Nephron (organoid): ENCODE data around the gene ZIC2.
"Not testable (repeated sequence)": the region's sequence is repeated elsewhere in the genome, so short reads cannot be mapped to it uniquely, and the experiment has no call there.

Source experiments
- H3K27ac Mint-ChIP-seq, 3 experiments: 2 replicates each; pipeline ENCODE4 v1.8.0; 2020; ENCODE audit warnings: mixed read lengths in 3 of 3, mild to moderate bottlenecking in 2 of 3, moderate library complexity in 1 of 3
- H3K27me3 Mint-ChIP-seq: 2 replicates; pipeline ENCODE4 v1.8.0; 2021; ENCODE audit warnings: low read depth, mild to moderate bottlenecking, moderate library complexity, mixed read lengths
- H3K36me3 Mint-ChIP-seq: 2 replicates; pipeline ENCODE4 v1.8.0; 2020; ENCODE audit warnings: low read depth, mixed read lengths
- H3K4me1 Mint-ChIP-seq: 2 replicates; pipeline ENCODE4 v1.8.0; 2020; ENCODE audit warnings: mixed read lengths
- H3K4me3 Mint-ChIP-seq, 3 experiments: 2 replicates each; pipeline ENCODE4 v1.8.0; 2020; ENCODE audit warnings: mild to moderate bottlenecking in 3 of 3, mixed read lengths in 3 of 3, moderate library complexity in 2 of 3
- H3K9me3 Mint-ChIP-seq: 2 replicates; pipeline ENCODE4 v1.8.0; 2020; ENCODE audit warnings: mixed read lengths
- TF ChIP-seq, protein P1 (sequence below), 3 experiments: fragments of 200-600 bp; sonication (generic); IDR thresholded peaks; one replicate each; pipeline ENCODE4 v1.5.0; 2021; ENCODE audit warnings: antibody characterized with exemption in 3 of 3; ENCODE audit not compliant: unreplicated experiment in 3 of 3

The ZIC2 gene

DNA sequence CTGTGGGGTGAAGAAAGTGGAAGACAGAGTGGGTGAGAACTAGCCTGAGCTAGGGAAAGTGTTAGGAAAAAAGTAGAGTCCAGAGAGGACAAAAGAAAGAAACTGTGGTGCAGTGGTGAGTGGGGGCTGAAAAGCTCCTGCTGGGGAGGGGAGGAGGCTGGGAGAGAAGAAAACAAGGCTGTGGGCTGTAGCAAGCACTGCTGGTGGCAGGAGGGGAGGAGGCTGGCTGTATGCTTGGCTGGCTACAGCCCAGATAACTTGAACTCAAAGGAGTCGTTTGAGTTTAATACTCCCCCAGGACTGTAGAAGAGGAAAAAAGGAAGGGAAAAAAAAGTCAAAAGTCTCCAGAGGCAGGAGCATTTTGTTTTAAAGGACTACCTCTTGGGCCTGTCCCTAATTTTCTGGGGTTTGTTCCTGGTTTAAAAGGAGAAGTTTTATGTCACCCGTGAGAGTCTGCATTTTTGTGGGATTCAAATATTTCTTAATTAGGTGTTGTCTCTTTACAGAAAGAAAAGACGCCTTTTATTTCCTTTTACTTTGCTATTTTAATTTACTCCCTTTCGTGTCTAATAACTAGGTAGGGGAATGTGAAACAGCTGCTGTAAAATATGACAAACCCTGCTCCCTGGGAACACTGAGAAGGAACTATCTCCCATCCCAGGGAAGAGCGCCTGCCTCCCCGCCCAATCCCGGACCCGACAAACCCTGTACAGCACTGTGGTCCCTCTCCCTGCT, 31.7 kb upstream of the ZIC2 start:
- Mint-ChIP-seq H3K27me3 (peaks cover 68% of the 10 kb centered on the region), H3K36me3 (no peaks in the 10 kb centered on the region), H3K4me1 (peaks cover 28% of the 10 kb centered on the region), H3K9me3 (no peaks in the 10 kb centered on the region), H3K4me3 (peak overlapping the region; percentile 1 to 24 (median 7)), H3K27ac (peak overlapping the region; percentile 57 to 88 (median 83))
- TF ChIP-seq, protein P1, sequence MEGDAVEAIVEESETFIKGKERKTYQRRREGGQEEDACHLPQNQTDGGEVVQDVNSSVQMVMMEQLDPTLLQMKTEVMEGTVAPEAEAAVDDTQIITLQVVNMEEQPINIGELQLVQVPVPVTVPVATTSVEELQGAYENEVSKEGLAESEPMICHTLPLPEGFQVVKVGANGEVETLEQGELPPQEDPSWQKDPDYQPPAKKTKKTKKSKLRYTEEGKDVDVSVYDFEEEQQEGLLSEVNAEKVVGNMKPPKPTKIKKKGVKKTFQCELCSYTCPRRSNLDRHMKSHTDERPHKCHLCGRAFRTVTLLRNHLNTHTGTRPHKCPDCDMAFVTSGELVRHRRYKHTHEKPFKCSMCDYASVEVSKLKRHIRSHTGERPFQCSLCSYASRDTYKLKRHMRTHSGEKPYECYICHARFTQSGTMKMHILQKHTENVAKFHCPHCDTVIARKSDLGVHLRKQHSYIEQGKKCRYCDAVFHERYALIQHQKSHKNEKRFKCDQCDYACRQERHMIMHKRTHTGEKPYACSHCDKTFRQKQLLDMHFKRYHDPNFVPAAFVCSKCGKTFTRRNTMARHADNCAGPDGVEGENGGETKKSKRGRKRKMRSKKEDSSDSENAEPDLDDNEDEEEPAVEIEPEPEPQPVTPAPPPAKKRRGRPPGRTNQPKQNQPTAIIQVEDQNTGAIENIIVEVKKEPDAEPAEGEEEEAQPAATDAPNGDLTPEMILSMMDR (IDR thresholded peaks at IDR 0.05; ENCODE audit: unreplicated experiment in 3 of 3), result no peak

DNA sequence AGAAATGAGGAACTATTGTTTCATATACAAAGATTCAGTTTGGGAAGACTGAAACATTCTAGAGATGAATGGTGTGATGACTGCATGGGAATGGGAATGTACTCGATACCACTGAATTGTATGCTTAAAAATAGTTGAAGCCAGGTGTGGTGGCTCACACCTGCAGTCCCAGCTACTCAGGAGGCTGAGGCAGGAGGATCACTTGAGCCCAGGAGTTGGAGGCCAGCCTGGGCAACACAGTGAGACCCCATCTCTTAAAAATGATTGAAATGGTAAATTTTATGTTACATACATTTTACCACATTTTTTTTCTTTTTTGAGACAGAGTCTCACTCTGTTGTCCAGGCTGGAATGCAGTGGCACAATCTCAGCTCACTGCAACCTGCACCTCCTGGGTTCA, 29.9 kb upstream of the ZIC2 start:
- H3K4me1 Mint-ChIP-seq, result peaks cover 39% of the 10 kb centered on the region
- H3K9me3 Mint-ChIP-seq, H3K36me3 Mint-ChIP-seq, H3K4me3 Mint-ChIP-seq, H3K27ac Mint-ChIP-seq: not testable (repeated sequence)
- H3K27me3 Mint-ChIP-seq, result peaks cover 82% of the 10 kb centered on the region

DNA sequence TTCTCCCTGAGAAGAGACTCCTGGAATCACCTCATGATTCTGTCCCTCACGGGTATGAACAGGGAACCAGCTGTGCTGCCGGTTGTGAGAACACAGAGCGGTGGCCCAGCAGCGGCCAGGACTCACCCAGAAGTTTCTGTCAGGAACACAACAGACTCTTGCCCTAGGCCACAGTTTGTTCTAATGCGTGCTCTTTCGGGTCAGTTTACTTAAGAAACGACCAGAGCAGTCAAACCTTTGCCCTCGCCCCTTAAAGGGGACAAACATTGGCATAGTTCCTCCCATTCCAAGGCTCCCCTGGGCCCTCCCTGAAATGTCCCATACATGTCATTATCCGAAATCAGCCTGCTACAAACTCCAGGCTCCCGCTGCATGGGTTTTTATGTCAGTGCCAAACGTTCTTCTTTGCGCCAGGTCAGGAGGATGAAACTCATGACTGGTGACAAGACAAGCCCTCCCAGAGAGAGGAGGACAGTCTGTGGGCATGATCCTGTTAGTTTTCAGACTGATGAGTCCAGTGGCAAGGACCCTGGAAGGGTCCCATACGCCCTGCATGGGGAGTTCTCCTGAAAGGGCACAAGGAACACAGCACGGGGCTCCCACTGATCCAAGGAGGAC, 28.3 kb upstream of the ZIC2 start:
- no peaks in the 10 kb centered on the region for H3K9me3 Mint-ChIP-seq
- peaks cover 48% of the 10 kb centered on the region for H3K4me1 Mint-ChIP-seq
- peak overlapping the region in 1 of 3 experiments; percentile 36 for H3K4me3 Mint-ChIP-seq
- peaks cover 86% of the 10 kb centered on the region for H3K27me3 Mint-ChIP-seq
- H3K27ac Mint-ChIP-seq, result peak overlapping the region in 1 of 3 experiments; percentile 3
- no peaks in the 10 kb centered on the region for H3K36me3 Mint-ChIP-seq
- TF ChIP-seq, protein P1 (IDR thresholded peaks at IDR 0.05; ENCODE audit: unreplicated experiment in 3 of 3), result no peak

DNA sequence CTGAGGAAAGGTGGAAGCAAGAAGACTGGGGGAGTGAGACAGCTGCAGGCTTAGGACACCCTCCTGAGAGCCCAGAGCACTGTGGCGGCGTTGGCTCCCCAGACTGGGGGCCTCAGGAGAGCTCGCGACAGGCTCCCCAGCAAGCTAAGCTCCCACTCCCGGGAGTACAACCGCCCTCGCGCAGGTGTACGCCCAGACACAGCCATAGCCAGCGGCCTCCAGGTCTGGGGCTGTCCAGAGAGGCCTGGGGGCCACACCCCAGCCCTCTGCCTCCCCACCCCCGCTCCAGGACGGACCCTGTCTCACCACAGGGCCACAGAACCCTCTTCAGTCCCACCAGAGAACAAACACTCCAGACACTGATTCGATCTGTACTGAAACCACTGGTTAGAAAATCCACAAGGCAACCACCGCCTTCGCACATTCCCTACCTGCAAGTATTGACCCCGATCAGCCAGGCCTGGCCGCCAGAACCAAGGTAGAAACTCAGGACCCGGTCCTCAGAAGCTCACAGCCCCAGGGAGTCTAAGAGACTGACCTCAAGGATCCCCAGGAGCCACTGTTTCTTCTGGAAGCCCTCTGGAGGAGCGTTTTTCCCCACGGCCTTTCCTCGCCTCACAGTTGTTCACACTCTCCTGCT, 26.4 kb upstream of the ZIC2 start:
- TF ChIP-seq, protein P1 (IDR thresholded peaks at IDR 0.05; ENCODE audit: unreplicated experiment in 3 of 3), result no peak
- H3K4me1 Mint-ChIP-seq, result peaks cover 48% of the 10 kb centered on the region
- H3K27me3 Mint-ChIP-seq, result peaks cover 100% of the 10 kb centered on the region
- H3K4me3 Mint-ChIP-seq, result peak overlapping the region; percentile 81 to 88 (median 88)
- no peaks in the 10 kb centered on the region for H3K9me3 Mint-ChIP-seq
- peak overlapping the region; percentile 47 to 65 (median 58) for H3K27ac Mint-ChIP-seq
- no peaks in the 10 kb centered on the region for H3K36me3 Mint-ChIP-seq

DNA sequence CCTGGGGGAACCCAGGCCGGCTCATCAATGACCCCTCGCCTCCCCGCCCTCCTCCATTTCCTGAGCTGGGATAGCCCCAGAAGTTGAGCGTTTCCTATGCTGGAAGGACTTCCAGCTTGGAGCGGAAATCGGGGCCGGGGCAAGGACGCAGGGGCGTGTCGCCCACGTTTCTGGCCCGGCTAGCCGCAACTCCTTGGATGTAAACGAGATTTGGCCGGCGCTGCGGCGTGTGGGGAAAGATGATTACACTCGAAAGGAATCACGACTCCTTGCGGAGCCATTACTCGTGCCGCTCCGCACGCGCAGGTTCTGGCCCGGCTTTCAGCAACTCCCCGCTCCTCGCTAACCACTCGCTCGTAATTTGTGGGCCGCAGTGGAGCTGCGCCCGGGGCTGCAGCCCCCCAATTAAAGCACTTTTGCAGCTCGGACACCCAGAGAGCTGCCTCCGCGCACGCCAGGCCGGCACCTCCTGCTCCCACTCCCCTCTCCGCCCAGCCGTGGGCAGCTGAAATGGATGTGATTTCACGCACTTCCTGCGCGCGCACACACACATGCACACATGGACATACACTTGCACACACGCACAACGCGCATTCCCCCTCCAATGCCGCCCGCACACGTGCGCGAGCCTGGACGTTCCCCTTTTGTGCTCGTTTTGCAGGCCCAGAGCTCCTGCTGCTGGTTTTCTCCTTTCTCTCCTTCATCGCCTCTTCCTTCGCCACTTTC, 25.7 kb upstream of the ZIC2 start:
- peaks cover 41% of the 10 kb centered on the region for H3K4me1 Mint-ChIP-seq
- peak overlapping the region; percentile 81 to 88 (median 88) for H3K4me3 Mint-ChIP-seq
- H3K36me3 Mint-ChIP-seq, result no peaks in the 10 kb centered on the region
- H3K9me3 Mint-ChIP-seq, result no peaks in the 10 kb centered on the region
- peak overlapping the region; percentile 47 to 65 (median 58) for H3K27ac Mint-ChIP-seq
- peaks cover 100% of the 10 kb centered on the region for H3K27me3 Mint-ChIP-seq
- TF ChIP-seq, protein P1 (IDR thresholded peaks at IDR 0.05; ENCODE audit: unreplicated experiment in 3 of 3), result no peak
